ENCODE measurements around the gene KYAT1.

The KYAT1 gene

GRCh38 chr9:128881884-128882676 lies at the start of gene KYAT1, which contains the start of gene LRRC8A:
Gene KYAT1 (minus strand): TSS chr9:128881950. CDS start chr9:128845405, 36,545 bp downstream.
Gene LRRC8A (plus strand): TSS chr9:128882133. CDS start chr9:128907165, 25,032 bp downstream.
- peak; percentile 95 for DNase-seq (ENCODE audit: low spot score)
- no peak for FAIRE-seq

- no peak for DNase-seq (ENCODE audit: low spot score)
- no peak for FAIRE-seq
Observed at GRCh38 chr9:128929560-128929959, 47.8 kb upstream of the KYAT1 start.

GRCh38 chr9:128928624-128929023 lies 46.9 kb upstream of the KYAT1 start:
- DNase-seq (ENCODE audit: low spot score) (no peak), FAIRE-seq (no peak)

- no peak for FAIRE-seq
- DNase-seq (ENCODE audit: low spot score): peak; percentile 75
Observed at GRCh38 chr9:128927731-128928411, 46.1 kb upstream of the KYAT1 start.

- no peak for FAIRE-seq
- no peak for DNase-seq (ENCODE audit: low spot score)
Observed at GRCh38 chr9:128923493-128923883, 41.7 kb upstream of the KYAT1 start.

GRCh38 chr9:128921881-128922763 lies 40.4 kb upstream of the KYAT1 start:
- no peak for DNase-seq (ENCODE audit: low spot score)
- FAIRE-seq: no peak

GRCh38 chr9:128920381-128921058 lies 38.8 kb upstream of the KYAT1 start, which contains the start of gene PHYHD1:
Gene PHYHD1 (plus strand): TSS chr9:128920982. CDS start chr9:128922324, 1,342 bp downstream.
- DNase-seq (ENCODE audit: low spot score) (no peak), FAIRE-seq (no peak)

GRCh38 chr9:128919402-128920089 lies 37.8 kb upstream of the KYAT1 start:
- DNase-seq (ENCODE audit: low spot score) (no peak), FAIRE-seq (no peak)

- DNase-seq (ENCODE audit: low spot score) (no peak), FAIRE-seq (no peak)
Observed at GRCh38 chr9:128918921-128919320, 37.2 kb upstream of the KYAT1 start.

GRCh38 chr9:128917151-128917849 lies 35.5 kb upstream of the KYAT1 start:
- no peak for DNase-seq (ENCODE audit: low spot score)
- FAIRE-seq: no peak

GRCh38 chr9:128916745-128917144 lies 35.0 kb upstream of the KYAT1 start:
- DNase-seq (ENCODE audit: low spot score) (no peak), FAIRE-seq (no peak)

- FAIRE-seq: no peak
- DNase-seq (ENCODE audit: low spot score): no peak
Observed at GRCh38 chr9:128916204-128916603, 34.5 kb upstream of the KYAT1 start.

GRCh38 chr9:128913995-128914772 lies 32.4 kb upstream of the KYAT1 start:
- DNase-seq (ENCODE audit: low spot score) (no peak), FAIRE-seq (no peak)

- FAIRE-seq (no peak), DNase-seq (ENCODE audit: low spot score) (peak; percentile 55)
Observed at GRCh38 chr9:128913048-128913900, 31.5 kb upstream of the KYAT1 start.

- DNase-seq (ENCODE audit: low spot score) (peak; percentile 89), FAIRE-seq (peak; percentile 40)
Observed at GRCh38 chr9:128912270-128912853, 30.6 kb upstream of the KYAT1 start.

- FAIRE-seq (peak; percentile 87), DNase-seq (ENCODE audit: low spot score) (peak; percentile 75)
Observed at GRCh38 chr9:128911529-128912035, 29.8 kb upstream of the KYAT1 start.

- no peak for DNase-seq (ENCODE audit: low spot score)
- no peak for FAIRE-seq
Observed at GRCh38 chr9:128910906-128911305, 29.2 kb upstream of the KYAT1 start.
